ENCODE data around the gene TMEM183A.

Gene TMEM183A

GRCh38 chr1:203028067-203028783, 21.1 kb downstream of the TMEM183A start:
- in situ Hi-C loops (cut with HindIII; ENCODE audit: low sequenced_read_pairs) = no loop called here

GRCh38 chr1:203028784-203029553, 21.8 kb downstream of the TMEM183A start:
- in situ Hi-C loops (cut with HindIII; ENCODE audit: low sequenced_read_pairs) = no loop called here

- in situ Hi-C loops (cut with HindIII; ENCODE audit: low sequenced_read_pairs) = no loop called here
Measured at GRCh38 chr1:203031467-203031866, 24.3 kb downstream of the TMEM183A start.

GRCh38 chr1:203033287-203033686, 26.1 kb downstream of the TMEM183A start:
- in situ Hi-C loops (cut with HindIII; ENCODE audit: low sequenced_read_pairs) = no loop called here

- in situ Hi-C loops (cut with HindIII; ENCODE audit: low sequenced_read_pairs) = no loop called here
Measured at GRCh38 chr1:203033917-203034316, 26.7 kb downstream of the TMEM183A start.

- in situ Hi-C loops (cut with HindIII; ENCODE audit: low sequenced_read_pairs) = loop anchor here (5.0 kb wide), 1 partner anchor 178 kb away; no protein-coding TSS in a partner anchor
Measured at GRCh38 chr1:203034422-203035110, 27.4 kb downstream of the TMEM183A start.

GRCh38 chr1:203035111-203036000, 28.2 kb downstream of the TMEM183A start:
- in situ Hi-C loops (cut with HindIII; ENCODE audit: low sequenced_read_pairs) = loop anchor here (5.0 kb wide), 1 partner anchor 177 kb away; no protein-coding TSS in a partner anchor

- in situ Hi-C loops (cut with HindIII; ENCODE audit: low sequenced_read_pairs) = loop anchor here (5.0 kb wide), 1 partner anchor 176 kb away; no protein-coding TSS in a partner anchor
Measured at GRCh38 chr1:203036135-203036534, 29.0 kb downstream of the TMEM183A start.

GRCh38 chr1:203036537-203036936, 29.4 kb downstream of the TMEM183A start:
- in situ Hi-C loops (cut with HindIII; ENCODE audit: low sequenced_read_pairs) = loop anchor here (5.0 kb wide), 1 partner anchor 176 kb away; no protein-coding TSS in a partner anchor

- in situ Hi-C loops (cut with HindIII; ENCODE audit: low sequenced_read_pairs) = loop anchor here (5.0 kb wide), 1 partner anchor 175 kb away; no protein-coding TSS in a partner anchor
Measured at GRCh38 chr1:203037509-203038190, 30.5 kb downstream of the TMEM183A start.

- in situ Hi-C loops (cut with HindIII; ENCODE audit: low sequenced_read_pairs) = loop anchor here (5.0 kb wide), 1 partner anchor 174 kb away; no protein-coding TSS in a partner anchor
Measured at GRCh38 chr1:203038217-203038741, 31.1 kb downstream of the TMEM183A start.

- in situ Hi-C loops (cut with HindIII; ENCODE audit: low sequenced_read_pairs) = loop anchor here (5.0 kb wide), 1 partner anchor 173 kb away; no protein-coding TSS in a partner anchor
Measured at GRCh38 chr1:203038891-203039608, 31.9 kb downstream of the TMEM183A start.

- in situ Hi-C loops (cut with HindIII; ENCODE audit: low sequenced_read_pairs) = loop anchor here (5.0 kb wide), 1 partner anchor 172 kb away; no protein-coding TSS in a partner anchor
Measured at GRCh38 chr1:203039609-203040512, 32.7 kb downstream of the TMEM183A start.

- in situ Hi-C loops (cut with HindIII; ENCODE audit: low sequenced_read_pairs) = no loop called here
Measured at GRCh38 chr1:203040513-203041275, 33.5 kb downstream of the TMEM183A start.

GRCh38 chr1:203041351-203041932, 34.3 kb downstream of the TMEM183A start:
- in situ Hi-C loops (cut with HindIII; ENCODE audit: low sequenced_read_pairs) = no loop called here

- in situ Hi-C loops (cut with HindIII; ENCODE audit: low sequenced_read_pairs) = no loop called here
Measured at GRCh38 chr1:203043830-203044545, 36.8 kb downstream of the TMEM183A start.
